ENCODE data around the gene NTN1. TPM values are rescaled to one million over a fixed set of nuclear protein-coding genes. Genes with fewer than 3 reads are reported as not detected.

NTN1 gene
- total RNA-seq, 4 donors from 2014 or later, result 15.9 to 31.0 (median 25.0) TPM

- 83 to 90% methylated on average over 7 of the region's 7 CpGs for WGBS, 2 donors
- Histone ChIP-seq H3K36me3 (no peaks in the 10 kb centered on the region), H3K4me3 (no peak overlapping the region), H3K9me3 (no peaks in the 10 kb centered on the region), H3K4me1 (peaks cover 0 to 5% (median 0%) of the 10 kb centered on the region in 4 donors), H3K27me3 (no peaks in the 10 kb centered on the region), H3K27ac (no peak overlapping the region)
- DNase-seq (ENCODE audit: low spot score in 2 of 2), result no peak
- TF ChIP-seq EP300 (IDR thresholded peaks at IDR 0.05), result no peak
- TF ChIP-seq, protein P1, sequence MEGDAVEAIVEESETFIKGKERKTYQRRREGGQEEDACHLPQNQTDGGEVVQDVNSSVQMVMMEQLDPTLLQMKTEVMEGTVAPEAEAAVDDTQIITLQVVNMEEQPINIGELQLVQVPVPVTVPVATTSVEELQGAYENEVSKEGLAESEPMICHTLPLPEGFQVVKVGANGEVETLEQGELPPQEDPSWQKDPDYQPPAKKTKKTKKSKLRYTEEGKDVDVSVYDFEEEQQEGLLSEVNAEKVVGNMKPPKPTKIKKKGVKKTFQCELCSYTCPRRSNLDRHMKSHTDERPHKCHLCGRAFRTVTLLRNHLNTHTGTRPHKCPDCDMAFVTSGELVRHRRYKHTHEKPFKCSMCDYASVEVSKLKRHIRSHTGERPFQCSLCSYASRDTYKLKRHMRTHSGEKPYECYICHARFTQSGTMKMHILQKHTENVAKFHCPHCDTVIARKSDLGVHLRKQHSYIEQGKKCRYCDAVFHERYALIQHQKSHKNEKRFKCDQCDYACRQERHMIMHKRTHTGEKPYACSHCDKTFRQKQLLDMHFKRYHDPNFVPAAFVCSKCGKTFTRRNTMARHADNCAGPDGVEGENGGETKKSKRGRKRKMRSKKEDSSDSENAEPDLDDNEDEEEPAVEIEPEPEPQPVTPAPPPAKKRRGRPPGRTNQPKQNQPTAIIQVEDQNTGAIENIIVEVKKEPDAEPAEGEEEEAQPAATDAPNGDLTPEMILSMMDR (IDR thresholded peaks at IDR 0.05), result no peak
- no peak for TF ChIP-seq POLR2A (IDR thresholded peaks at IDR 0.05)
Observed at GRCh38 chr17:9187828-9188227, 166.5 kb downstream of the NTN1 start.

- no peak for DNase-seq (ENCODE audit: low spot score in 2 of 2)
- TF ChIP-seq POLR2A (IDR thresholded peaks at IDR 0.05) (no peak), EP300 (IDR thresholded peaks at IDR 0.05) (no peak)
- TF ChIP-seq, protein P1 (IDR thresholded peaks at IDR 0.05), result no peak
- WGBS, 2 donors, result 91 to 95% methylated on average over 5 of the region's 5 CpGs
- Histone ChIP-seq H3K4me1 (peaks cover 0 to 5% (median 0%) of the 10 kb centered on the region in 4 donors), H3K36me3 (no peaks in the 10 kb centered on the region), H3K4me3 (no peak overlapping the region), H3K27me3 (no peaks in the 10 kb centered on the region), H3K27ac (no peak overlapping the region), H3K9me3 (no peaks in the 10 kb centered on the region)
Observed at GRCh38 chr17:9188367-9188766, 167.1 kb downstream of the NTN1 start.

- Histone ChIP-seq H3K4me1 (peaks cover 0 to 5% (median 0%) of the 10 kb centered on the region in 4 donors), H3K27ac (no peak overlapping the region), H3K4me3 (no peak overlapping the region), H3K27me3 (no peaks in the 10 kb centered on the region), H3K9me3 (no peaks in the 10 kb centered on the region), H3K36me3 (no peaks in the 10 kb centered on the region)
- DNase-seq (ENCODE audit: low spot score in 2 of 2), result no peak
- 59 to 80% methylated on average over 3 of the region's 3 CpGs for WGBS, 2 donors
- no peak for TF ChIP-seq POLR2A (IDR thresholded peaks at IDR 0.05)
- TF ChIP-seq, protein P1 (IDR thresholded peaks at IDR 0.05), result no peak
- TF ChIP-seq EP300 (IDR thresholded peaks at IDR 0.05), result no peak
Observed at GRCh38 chr17:9189870-9190269, 168.6 kb downstream of the NTN1 start.

GRCh38 chr17:9192010-9192409 is 170.7 kb downstream of the NTN1 start:
- DNase-seq (ENCODE audit: low spot score in 2 of 2), result no peak
- Histone ChIP-seq H3K4me1 (peaks cover 0 to 5% (median 0%) of the 10 kb centered on the region in 4 donors), H3K4me3 (no peak overlapping the region), H3K27ac (no peak overlapping the region), H3K9me3 (no peaks in the 10 kb centered on the region), H3K36me3 (no peaks in the 10 kb centered on the region), H3K27me3 (no peaks in the 10 kb centered on the region)
- TF ChIP-seq, protein P1 (IDR thresholded peaks at IDR 0.05), result no peak
- TF ChIP-seq POLR2A (IDR thresholded peaks at IDR 0.05), result no peak
- TF ChIP-seq EP300 (IDR thresholded peaks at IDR 0.05), result no peak
- WGBS, 2 donors, result 20 to 25% methylated on average over 1 of the region's 1 CpG

- Histone ChIP-seq H3K9me3 (no peaks in the 10 kb centered on the region), H3K36me3 (no peaks in the 10 kb centered on the region), H3K4me3 (no peak overlapping the region), H3K4me1 (peaks cover 0 to 5% (median 0%) of the 10 kb centered on the region in 4 donors), H3K27me3 (no peaks in the 10 kb centered on the region), H3K27ac (no peak overlapping the region)
- no peak for DNase-seq (ENCODE audit: low spot score in 2 of 2)
- no peak for TF ChIP-seq POLR2A (IDR thresholded peaks at IDR 0.05)
- TF ChIP-seq, protein P1 (IDR thresholded peaks at IDR 0.05), result no peak
- no peak for TF ChIP-seq EP300 (IDR thresholded peaks at IDR 0.05)
- WGBS, 2 donors, result 93 to 97% methylated on average over 6 of the region's 6 CpGs
Observed at GRCh38 chr17:9195411-9195810, 174.1 kb downstream of the NTN1 start.
